ENCODE measurements around the gene GPR78. TPM values are rescaled to one million over a fixed set of nuclear protein-coding genes. Genes with fewer than 3 reads are reported as not detected.

Gene GPR78
- total RNA-seq, 1 experiment from 2014 or later: 3.4 TPM

- H3K4me1 Mint-ChIP-seq: peaks cover 17 to 25% of the 10 kb centered on the region in 2 experiments
- H4K20me1 ChIP-seq (ENCODE audit: control insufficient read depth, insufficient read depth, insufficient read length): no peaks in the 10 kb centered on the region
- no peak overlapping the region for H3K4ac ChIP-seq (ENCODE audit: low read depth, low read length)
- no peak overlapping the region for H3K27ac Mint-ChIP-seq
- H3K23ac ChIP-seq (ENCODE audit: insufficient read length, low read depth, low read length): no peak overlapping the region
- no peak overlapping the region for H2BK120ac ChIP-seq (ENCODE audit: low read depth, low read length, poor library complexity, severe bottlenecking)
- no peak overlapping the region for H3K18ac ChIP-seq (ENCODE audit: insufficient read length, low read depth, low read length)
- no peaks in the 10 kb centered on the region for H3K27me3 ChIP-seq (ENCODE audit: insufficient read depth, low read length)
- H3K4me3 Mint-ChIP-seq: no peak overlapping the region
- H2BK5ac ChIP-seq (ENCODE audit: insufficient read length, low read length): no peak overlapping the region
- H3K56ac ChIP-seq (ENCODE audit: insufficient read length, low read depth, low read length): no peak overlapping the region
- H3K4me2 ChIP-seq (ENCODE audit: insufficient read depth, insufficient read length, low read length): no peak overlapping the region
- no peak overlapping the region for H2AFZ ChIP-seq (ENCODE audit: low read length)
- H2AK5ac ChIP-seq (ENCODE audit: insufficient read length, low read length): no peak overlapping the region
- no peak overlapping the region for H4K91ac ChIP-seq (ENCODE audit: insufficient read length, low read depth, low read length)
- H3K14ac ChIP-seq (ENCODE audit: insufficient read depth, low read length): peak overlapping the region; percentile 31
- no peak for DNase-seq
- H3K79me2 ChIP-seq (ENCODE audit: insufficient read depth, low read length): no peaks in the 10 kb centered on the region
- H3K36me3 Mint-ChIP-seq (ENCODE audit: insufficient read depth in 1 of 3, low read depth in 3 of 3): no peaks in the 10 kb centered on the region
- H3K27ac ChIP-seq (ENCODE audit: insufficient read length, low read depth, low read length): no peak overlapping the region
- WGBS (ENCODE audit: extremely low coverage, insufficient read length, low lambda C conversion rate): no CpG with 5 or more reads among the region's 16 CpGs
- TF ChIP-seq CTCF (conservative IDR thresholded peaks at IDR 0.05): no peak
- no peaks in the 10 kb centered on the region for H3K9me3 ChIP-seq (ENCODE audit: control insufficient read depth, low read depth, low read length)
- H3K23me2 ChIP-seq (ENCODE audit: insufficient read length, low read depth, low read length, poor library complexity, severe bottlenecking): peaks cover 2% of the 10 kb centered on the region
- no peak overlapping the region for H3T11ph ChIP-seq (ENCODE audit: low read length)
- H4K8ac ChIP-seq (replicated peaks; ENCODE audit: insufficient read length, low read depth, low read length): no peak overlapping the region
- H3K9ac ChIP-seq (ENCODE audit: extremely low read depth, insufficient read length, low read length): no peak overlapping the region
- no peaks in the 10 kb centered on the region for H3K9me3 Mint-ChIP-seq
- H3K79me1 ChIP-seq (ENCODE audit: insufficient read depth, low read depth, low read length, poor library complexity, severe bottlenecking): no peaks in the 10 kb centered on the region
- H2BK15ac ChIP-seq (ENCODE audit: low read depth, low read length): no peak overlapping the region
- no peak overlapping the region for H2BK20ac ChIP-seq (ENCODE audit: low read depth, low read length, poor library complexity, severe bottlenecking)
- H3K27me3 Mint-ChIP-seq (ENCODE audit: low read depth): peaks cover 4% of the 10 kb centered on the region
- no peak overlapping the region for H2BK12ac ChIP-seq (ENCODE audit: insufficient read length, low read depth, low read length)
- H3K4me1 ChIP-seq (ENCODE audit: insufficient read depth, low read length): no peaks in the 10 kb centered on the region
- no peak overlapping the region for H4K5ac ChIP-seq (ENCODE audit: insufficient read length, low read depth, low read length)
Observed at GRCh38 chr4:8542776-8543525, 37.2 kb upstream of the GPR78 start.
